Vagina (tissue), 2 donors: ENCODE data around the gene CA7.

Source experiments
- CTCF ChIP-seq, 3 experiments: fragments of 450-650 bp in 2 of 3; fragments of 200-600 bp in 1 of 3; sonication (generic) in 1 of 3; IDR thresholded peaks; one replicate each; pipeline ENCODE4 v1.5.1; 2017 to 2019; ENCODE audit warnings: antibody characterized with exemption in 3 of 3, mild to moderate bottlenecking in 2 of 3, moderate library complexity in 2 of 3
- POLR2A ChIP-seq, 2 donors: fragments of 450-650 bp; IDR thresholded peaks; one replicate each; pipeline ENCODE4 v1.6.1; 2017; ENCODE audit warnings: antibody characterized with exemption in 2 of 2, mild to moderate bottlenecking in 2 of 2, moderate library complexity in 2 of 2
- POLR2AphosphoS5 ChIP-seq, 2 donors: sonication (generic); formaldehyde crosslinking; IDR thresholded peaks; one replicate each; pipeline ENCODE4 v1.9.0; 2017; ENCODE audit warnings: antibody characterized with exemption in 2 of 2, mild to moderate bottlenecking in 2 of 2, low read depth in 1 of 2; ENCODE audit not compliant: insufficient read depth in 1 of 2

- TF ChIP-seq CTCF (IDR thresholded peaks at IDR 0.05): no peak
- TF ChIP-seq POLR2AphosphoS5 (IDR thresholded peaks at IDR 0.05; ENCODE audit: insufficient read depth in 1 of 2, low read depth in 1 of 2): no peak
- TF ChIP-seq POLR2A (IDR thresholded peaks at IDR 0.05): no peak
Observed at GRCh38 chr16:66850115-66850815, 6.1 kb downstream of the CA7 start.
